K562 (cell line): ENCODE results near the gene TAF5L. TPM values are rescaled to one million over a fixed set of nuclear protein-coding genes. Genes with fewer than 3 reads are reported as not detected.

ENCODE experiments used
- ATAC-seq: fragments of 200-7000 bp; cut with Tn5 transposase; 3 replicates; pipeline ENCODE4 v1.9.1; 2020; ENCODE audit warnings: moderate library complexity
- BruUV-seq: library from RNA; stranded (reverse); fragments of 400-500 nt; replicated peaks from 2 replicates; lab custom pipeline; 2021; lab: Mats Ljungman, UMichigan
- CTCF ChIA-PET: fragments of 300-600 bp; formaldehyde crosslinking; extraction: SDS; loops from one replicate; lab custom pipeline; 2021; ENCODE audit warnings: low intra/inter-chr PET ratio; lab: Yijun Ruan, JAX
- POLR2A ChIA-PET: fragments of 300-600, 350-650 bp; sonication (Branson Sonifier 250); formaldehyde crosslinking; extraction: SDS; loops from one replicate; lab custom pipeline; 2021; ENCODE audit warnings: antibody characterized with exemption, inconsistent platforms; lab: Yijun Ruan, JAX
- DNase-seq, 4 experiments: peaks; one replicate each; pipeline versions ENCODE4 v3.0.0 to v3.0.0-alpha.2; 2011 to 2018; ENCODE audit warnings: low spot score in 3 of 4, mixed read lengths in 3 of 4; ENCODE audit errors: extremely low read depth in 1 of 4
- FAIRE-seq: peaks from 2 replicates; lab custom pipeline; 2011; peaks lifted over from hg19 to GRCh38; lab: Jason Lieb, UNC
- H2AFZ ChIP-seq: 2 replicates; pipeline ENCODE4 v1.6.0; 2011; ENCODE audit warnings: low read depth, low read length, control low read depth, inconsistent platforms
- H3K27ac ChIP-seq: fragments of 200-600 bp; 3 replicates; pipeline ENCODE4 v1.8.0; 2011; ENCODE audit warnings: low read depth, mild to moderate bottlenecking, control low read depth, inconsistent platforms, low read length, moderate library complexity, mixed read lengths; ENCODE audit errors: extremely low read depth
- H3K27me3 ChIP-seq, 2 experiments: fragments of 300-600 bp in 1 of 2; 2 replicates in 1 of 2; 3 replicates in 1 of 2; pipeline versions ENCODE4 v1.6.0 to v1.8.0; 2011; ENCODE audit warnings: inconsistent platforms in 2 of 2, low read length in 2 of 2, mild to moderate bottlenecking in 1 of 2, mixed read lengths in 1 of 2, moderate library complexity in 1 of 2; ENCODE audit not compliant: control insufficient read depth in 2 of 2, insufficient read depth in 2 of 2
- H3K36me3 ChIP-seq: fragments of 300-600 bp; 3 replicates; pipeline ENCODE4 v1.8.0; 2011; ENCODE audit warnings: mild to moderate bottlenecking, low read length, inconsistent platforms; ENCODE audit not compliant: control insufficient read depth, insufficient read depth
- H3K4me1 ChIP-seq, 2 experiments: fragments of 200-600 bp in 1 of 2; replicated peaks in 1 of 2; 2 replicates in 1 of 2; 3 replicates in 1 of 2; pipeline versions ENCODE4 v1.5.1 to v1.8.0; 2011; ENCODE audit warnings: inconsistent platforms in 2 of 2, low read length in 2 of 2, mild to moderate bottlenecking in 1 of 2, mixed read lengths in 1 of 2, moderate library complexity in 1 of 2; ENCODE audit not compliant: control insufficient read depth in 2 of 2, insufficient read depth in 2 of 2
- H3K4me2 ChIP-seq: 2 replicates; pipeline ENCODE4 v1.6.1; 2011; ENCODE audit warnings: low read length, control low read depth, inconsistent platforms, mixed read lengths; ENCODE audit not compliant: insufficient read depth
- H3K4me3 ChIP-seq: fragments of 200-600 bp; sonication (generic), shearing (Covaris generic); 2 replicates; pipeline ENCODE4 v1.5.1; 2016; ENCODE audit warnings: control low read depth, inconsistent platforms
- H3K79me2 ChIP-seq: fragments of 200-600 bp; 3 replicates; pipeline ENCODE4 v1.8.0; 2011; ENCODE audit warnings: low read length, inconsistent platforms; ENCODE audit not compliant: control insufficient read depth, insufficient read depth
- H3K9ac ChIP-seq, 2 experiments: 2 replicates each; pipeline versions ENCODE4 v1.6.0 to v1.6.1; 2011; ENCODE audit warnings: low read depth in 2 of 2, low read length in 2 of 2, control low read depth in 1 of 2, inconsistent platforms in 1 of 2, mild to moderate bottlenecking in 1 of 2, mixed read lengths in 1 of 2; ENCODE audit not compliant: insufficient read depth in 1 of 2
- H3K9me1 ChIP-seq: one replicate; pipeline ENCODE4 v1.6.0; 2011; ENCODE audit warnings: inconsistent platforms, mild to moderate bottlenecking, low read length, moderate library complexity; ENCODE audit not compliant: control insufficient read depth, insufficient read depth
- H3K9me3 ChIP-seq: replicated peaks from 2 replicates; pipeline ENCODE4 v1.5.1; 2011; ENCODE audit warnings: low read depth, low read length, inconsistent platforms; ENCODE audit not compliant: control insufficient read depth, insufficient read depth
- H4K20me1 ChIP-seq: replicated peaks from 2 replicates; pipeline ENCODE4 v1.6.1; 2011; ENCODE audit warnings: low read length, inconsistent platforms, mixed read lengths; ENCODE audit not compliant: control insufficient read depth, insufficient read depth
- CEBPZ ChIP-seq: fragments of 150-350 bp; IDR thresholded peaks from 2 replicates; pipeline ENCODE4 v1.6.1; 2014; ENCODE audit warnings: low read depth, mild to moderate bottlenecking, low read length, borderline replicate concordance
- KDM1A ChIP-seq, 2 experiments: fragments of 450-650 bp; IDR thresholded peaks; 2 replicates each; pipeline ENCODE4 v1.6.1; 2016; ENCODE audit warnings: mild to moderate bottlenecking in 2 of 2
- TSHZ1 ChIP-seq: fragments of 250-450 bp; sonication (Bioruptor Pico); IDR thresholded peaks from 2 replicates; pipeline ENCODE4 v1.4.0; 2020; ENCODE audit warnings: mild to moderate bottlenecking, moderate library complexity
- WGBS: fragments of 100-300 bp; shearing (Covaris generic); methylation state at CpG from one replicate; pipeline ENCODE4 v1.1.6; 2016; ENCODE audit warnings: low coverage, mixed read lengths; ENCODE audit not compliant: insufficient coverage; ENCODE audit errors: missing lambda C conversion rate; 5-methylcytosine and 5-hydroxymethylcytosine counted together
- in situ Hi-C: fragments of 300-500 bp; cut with MboI; formaldehyde crosslinking; loops from 4 replicates; pipeline ENCODE4 v1.15.0; 2018; ENCODE audit warnings: inconsistent platforms, mixed read lengths
- intact Hi-C: fragments of 100-400 bp; cut with micrococcal nuclease; formaldehyde crosslinking; loops from 2 replicates; pipeline ENCODE4 v1.14.2; 2022
- polyA plus RNA-seq, 8 experiments: library from polyadenylated mRNA; depleted of rRNA in 4 of 8; stranded (reverse) in 5 of 8; unstranded in 3 of 8; fragments of >200 nt; fragmentation: Nextera tagmentation in 2 of 8; fragmentation: Illumina TruSeq in 1 of 8; extraction: Ambion mirVana in 2 of 8; extraction: Trizol in 1 of 8; gene quantifications; 2 replicates each; pipeline versions ENCODE4 v1.2.1 to v1.2.3, GENCODE V29; 2011 to 2014; ENCODE audit warnings: inconsistent platforms in 1 of 8, missing spikeins in 1 of 8
- total RNA-seq, 7 experiments: library from RNA; depleted of rRNA in 6 of 7; stranded (reverse); fragments of >200 nt in 6 of 7; fragmentation: Illumina TruSeq in 2 of 7; extraction: Trizol in 2 of 7; gene quantifications; 2 replicates each; pipeline versions ENCODE4 v1.2.1 to v1.2.3, GENCODE V29; 2011 to 2021; ENCODE audit warnings: low replicate concordance in 1 of 7

TAF5L gene
- total and polyA plus RNA-seq, 9 of the 15 experiments (the other 6 are each of a cell fraction or from before 2014, with no cell fraction given) = 2.2 to 34.2 (median 23.3) TPM

GRCh38 chr1:229582715-229583114 lies 43.2 kb downstream of the TAF5L start:
- no TSS peak for BruUV-seq
- Histone ChIP-seq H3K9me1 (no peaks in the 10 kb centered on the region), H2AFZ (no peak overlapping the region), H3K27ac (no peak overlapping the region), H3K4me3 (no peak overlapping the region), H3K79me2 (no peaks in the 10 kb centered on the region), H3K27me3 (peaks cover 20 to 25% of the 10 kb centered on the region in 2 experiments), H3K4me2 (no peak overlapping the region), H3K36me3 (no peaks in the 10 kb centered on the region), H4K20me1 (no peaks in the 10 kb centered on the region), H3K9ac (no peak overlapping the region), H3K9me3 (no peaks in the 10 kb centered on the region; the same call in 1 of the 2 replicates), H3K4me1 (peaks cover 0 to 4% of the 10 kb centered on the region in 2 experiments; a peak in 2 of 5 replicates)
- WGBS = 5% methylated on average over 4 of the region's 4 CpGs
- FAIRE-seq (no peak), DNase-seq (no peak), ATAC-seq (no peak)
- intact Hi-C loops = no loop called here
- in situ Hi-C loops = no loop called here
- TF ChIP-seq TSHZ1 (no peak), CEBPZ (no peak), KDM1A (IDR thresholded peaks at IDR 0.05) (0 out of 4 replicates have a peak, but pooled peaks of 1 of the 2 experiments have one; percentile 12)
- CTCF ChIA-PET = no interaction called here
- POLR2A ChIA-PET = interaction anchor here (0.8 to 2.2 kb wide), 5 partner anchors 11 to 41 kb away, joined by 3 to 7 read pairs (median 5); partner anchors contain the start of gene ABCB10
